Keratinocyte (primary cell): ENCODE data around the gene NTRK1. TPM values are rescaled to one million over a fixed set of nuclear protein-coding genes. Genes with fewer than 3 reads are reported as not detected.

Experiments
- DNase-seq: peaks from one replicate; pipeline ENCODE4 v3.0.0-alpha.2; 2011; ENCODE audit warnings: low read depth, missing footprints, low spot score
- FAIRE-seq: peaks from 2 replicates; lab custom pipeline; 2011; peaks lifted over from hg19 to GRCh38; lab: Jason Lieb, UNC
- H2AFZ ChIP-seq: 2 replicates; pipeline ENCODE4 v1.6.0; 2012; ENCODE audit warnings: low read length, control low read depth, inconsistent platforms; ENCODE audit not compliant: control insufficient read depth
- H3K27ac ChIP-seq: 2 replicates; pipeline ENCODE4 v1.5.1; 2011; ENCODE audit warnings: low read length; ENCODE audit not compliant: control insufficient read depth, insufficient read depth
- H3K27me3 ChIP-seq: 3 replicates; pipeline ENCODE4 v1.6.0; 2011; ENCODE audit warnings: low read length; ENCODE audit not compliant: control insufficient read depth, insufficient read depth; ENCODE audit errors: extremely low read depth
- H3K36me3 ChIP-seq, 2 experiments: 2 replicates in 1 of 2; 3 replicates in 1 of 2; pipeline ENCODE4 v1.5.1; 2011; ENCODE audit warnings: low read length in 2 of 2, mild to moderate bottlenecking in 1 of 2; ENCODE audit not compliant: control insufficient read depth in 2 of 2, insufficient read depth in 2 of 2; ENCODE audit errors: extremely low read depth in 1 of 2
- H3K4me1 ChIP-seq: 3 replicates; pipeline ENCODE4 v1.5.1; 2011; ENCODE audit warnings: low read length; ENCODE audit not compliant: control insufficient read depth, insufficient read depth; ENCODE audit errors: extremely low read depth
- H3K4me2 ChIP-seq: 3 replicates; pipeline ENCODE4 v1.6.0; 2011; ENCODE audit warnings: low read depth, low read length; ENCODE audit not compliant: control insufficient read depth, insufficient read depth; ENCODE audit errors: extremely low read depth
- H3K4me3 ChIP-seq, 3 experiments: fragments of 200-600 bp in 1 of 3; sonication (generic) in 1 of 3; 2 replicates in 2 of 3; 3 replicates in 1 of 3; pipeline ENCODE4 v1.5.1; 2011 to 2016; ENCODE audit warnings: low read length in 3 of 3, mild to moderate bottlenecking in 3 of 3, control low read depth in 2 of 3, inconsistent platforms in 1 of 3, low read depth in 1 of 3, mixed read lengths in 1 of 3, mixed run types in 1 of 3, moderate library complexity in 1 of 3; ENCODE audit not compliant: control insufficient read depth in 2 of 3, insufficient read depth in 2 of 3; ENCODE audit errors: extremely low read depth in 1 of 3
- H3K79me2 ChIP-seq: 2 replicates; pipeline ENCODE4 v1.6.0; 2012; ENCODE audit warnings: low read length; ENCODE audit not compliant: control insufficient read depth, insufficient read depth
- H3K9ac ChIP-seq: 3 replicates; pipeline ENCODE4 v1.6.0; 2011; ENCODE audit warnings: low read length; ENCODE audit not compliant: control insufficient read depth, insufficient read depth; ENCODE audit errors: extremely low read depth
- H3K9me1 ChIP-seq: 3 replicates; pipeline ENCODE4 v1.6.0; 2011; ENCODE audit warnings: low read length; ENCODE audit not compliant: control insufficient read depth, insufficient read depth; ENCODE audit errors: extremely low read depth
- H3K9me3 ChIP-seq: 2 replicates; pipeline ENCODE4 v1.5.1; 2012; ENCODE audit warnings: low read depth, low read length; ENCODE audit not compliant: control insufficient read depth
- H4K20me1 ChIP-seq: 3 replicates; pipeline ENCODE4 v1.6.0; 2011; ENCODE audit warnings: low read length; ENCODE audit not compliant: control insufficient read depth, insufficient read depth; ENCODE audit errors: extremely low read depth
- EZH2 ChIP-seq: IDR thresholded peaks from one replicate; pipeline ENCODE4 v1.6.1; 2012; ENCODE audit warnings: inconsistent platforms, mild to moderate bottlenecking, low read length, moderate library complexity
- dilution Hi-C: fragments of 300-500 bp; cut with MboI; formaldehyde crosslinking; loops from one replicate; pipeline ENCODE4 v1.7.0; 2020; ENCODE audit warnings: low sequenced_read_pairs; ENCODE audit not compliant: extremely low pct_ligation_motif_present
- polyA plus RNA-seq, 5 experiments: library from polyadenylated mRNA; depleted of rRNA in 3 of 5; stranded (reverse) in 3 of 5; stranded (forward) in 1 of 5; unstranded in 1 of 5; fragments of >200 nt; gene quantifications; 1 replicate in 1 of 5; 2 replicates in 3 of 5; 3 replicates in 1 of 5; pipeline versions ENCODE4 v1.2.1 to v1.2.3, GENCODE V29; 2011 to 2012; ENCODE audit warnings: missing spikeins in 2 of 5, low read depth in 1 of 5, low replicate concordance in 1 of 5
- TF ChIP-seq, protein P1 (sequence below), 3 experiments: IDR thresholded peaks in 1 of 3; conservative IDR thresholded peaks in 1 of 3; optimal IDR thresholded peaks in 1 of 3; 2 replicates in 2 of 3; 3 replicates in 1 of 3; pipeline versions ENCODE3 to v1.5.1; 2011; ENCODE audit warnings: low read length in 3 of 3, mild to moderate bottlenecking in 3 of 3, moderate library complexity in 2 of 3, control low read depth in 1 of 3, inconsistent platforms in 1 of 3; ENCODE audit not compliant: insufficient read depth in 2 of 3; ENCODE audit errors: extremely low read depth in 1 of 3

Gene NTRK1
- polyA plus RNA-seq, 1 donor (not counting 4 experiments of a cell fraction or from before 2014, with no cell fraction given) = 0.03 TPM

DNA sequence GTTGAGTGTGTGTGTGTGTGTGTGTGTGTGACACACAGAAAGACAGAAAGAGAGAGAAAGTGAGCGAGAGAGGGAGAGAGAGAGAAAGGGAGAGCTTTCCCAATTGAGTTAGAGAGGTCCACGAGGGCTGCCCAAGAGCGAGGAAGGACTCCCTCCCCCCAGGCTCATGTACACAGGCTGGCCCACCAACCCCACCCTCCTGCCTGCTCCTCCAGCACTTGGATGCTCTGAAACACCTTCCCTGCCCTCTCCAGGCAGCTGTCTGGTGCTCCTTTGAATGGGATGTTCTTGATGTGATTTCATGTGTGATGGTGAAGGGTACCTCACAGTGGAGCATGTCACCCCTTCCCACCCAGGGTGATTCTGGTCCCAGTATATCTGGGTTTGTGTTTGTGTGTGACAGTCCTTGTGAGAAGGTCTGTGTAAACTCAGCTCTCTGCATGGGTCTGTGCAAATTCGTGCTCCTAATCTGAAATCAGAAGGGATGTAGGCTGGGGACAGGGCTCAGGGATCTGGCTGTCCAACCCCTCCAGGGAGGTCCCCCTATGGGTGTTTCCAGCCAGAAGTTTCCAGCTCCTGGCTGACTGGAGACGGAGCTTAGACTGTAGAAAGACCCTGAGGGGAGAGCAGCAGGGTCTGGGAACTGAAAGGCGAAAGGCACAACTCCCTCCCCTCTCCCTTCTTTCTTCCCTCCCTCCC lies 26.1 kb downstream of the NTRK1 start:
- no peaks in the 10 kb centered on the region for H3K9me1 ChIP-seq
- no peaks in the 10 kb centered on the region for H3K4me1 ChIP-seq
- TF ChIP-seq, protein P1, sequence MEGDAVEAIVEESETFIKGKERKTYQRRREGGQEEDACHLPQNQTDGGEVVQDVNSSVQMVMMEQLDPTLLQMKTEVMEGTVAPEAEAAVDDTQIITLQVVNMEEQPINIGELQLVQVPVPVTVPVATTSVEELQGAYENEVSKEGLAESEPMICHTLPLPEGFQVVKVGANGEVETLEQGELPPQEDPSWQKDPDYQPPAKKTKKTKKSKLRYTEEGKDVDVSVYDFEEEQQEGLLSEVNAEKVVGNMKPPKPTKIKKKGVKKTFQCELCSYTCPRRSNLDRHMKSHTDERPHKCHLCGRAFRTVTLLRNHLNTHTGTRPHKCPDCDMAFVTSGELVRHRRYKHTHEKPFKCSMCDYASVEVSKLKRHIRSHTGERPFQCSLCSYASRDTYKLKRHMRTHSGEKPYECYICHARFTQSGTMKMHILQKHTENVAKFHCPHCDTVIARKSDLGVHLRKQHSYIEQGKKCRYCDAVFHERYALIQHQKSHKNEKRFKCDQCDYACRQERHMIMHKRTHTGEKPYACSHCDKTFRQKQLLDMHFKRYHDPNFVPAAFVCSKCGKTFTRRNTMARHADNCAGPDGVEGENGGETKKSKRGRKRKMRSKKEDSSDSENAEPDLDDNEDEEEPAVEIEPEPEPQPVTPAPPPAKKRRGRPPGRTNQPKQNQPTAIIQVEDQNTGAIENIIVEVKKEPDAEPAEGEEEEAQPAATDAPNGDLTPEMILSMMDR (optimal IDR thresholded peaks at IDR 0.05 in 1 of 3, IDR thresholded peaks at IDR 0.05 in 1 of 3, conservative IDR thresholded peaks at IDR 0.05 in 1 of 3; ENCODE audit: extremely low read depth in 1 of 3, insufficient read depth in 2 of 3, low read length in 3 of 3) = no peak
- no peak for TF ChIP-seq EZH2
- no peak overlapping the region for H3K4me3 ChIP-seq
- no peak overlapping the region for H2AFZ ChIP-seq
- FAIRE-seq (no peak), DNase-seq (no peak)
- H3K27ac ChIP-seq = no peak overlapping the region
- H3K27me3 ChIP-seq = peaks cover 42% of the 10 kb centered on the region
- no peaks in the 10 kb centered on the region for H3K9me3 ChIP-seq
- H3K9ac ChIP-seq = no peak overlapping the region
- H3K79me2 ChIP-seq = no peaks in the 10 kb centered on the region
- peaks cover 3% of the 10 kb centered on the region for H4K20me1 ChIP-seq
- dilution Hi-C loops = no loop called here
- no peaks in the 10 kb centered on the region for H3K36me3 ChIP-seq
- no peak overlapping the region for H3K4me2 ChIP-seq

DNA sequence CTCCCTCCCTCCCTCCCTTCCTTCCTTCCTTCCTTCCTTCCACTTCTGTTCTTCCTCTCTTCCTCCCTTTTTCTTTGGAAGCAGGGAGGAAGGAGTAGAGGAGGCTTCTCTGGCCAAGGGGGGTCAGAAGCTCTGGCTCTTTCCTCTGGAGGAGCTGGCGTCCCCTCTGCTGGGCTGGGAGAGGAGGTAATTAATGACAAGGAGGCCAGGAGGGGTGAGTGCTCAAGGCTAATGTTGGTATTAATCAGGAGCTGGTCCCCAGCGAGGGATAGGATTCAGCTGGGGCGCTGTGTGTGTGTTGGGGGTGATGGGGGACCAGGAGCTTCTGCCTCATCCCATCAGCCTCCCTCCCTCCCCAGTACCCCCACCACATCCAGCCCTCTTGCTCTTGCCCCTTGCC lies 26.7 kb downstream of the NTRK1 start:
- H3K36me3 ChIP-seq = no peaks in the 10 kb centered on the region
- dilution Hi-C loops = no loop called here
- no peak overlapping the region for H2AFZ ChIP-seq
- H3K9me3 ChIP-seq = no peaks in the 10 kb centered on the region
- TF ChIP-seq EZH2 = no peak
- TF ChIP-seq, protein P1 (optimal IDR thresholded peaks at IDR 0.05 in 1 of 3, IDR thresholded peaks at IDR 0.05 in 1 of 3, conservative IDR thresholded peaks at IDR 0.05 in 1 of 3; ENCODE audit: extremely low read depth in 1 of 3, insufficient read depth in 2 of 3, low read length in 3 of 3) = no peak
- no peaks in the 10 kb centered on the region for H3K9me1 ChIP-seq
- no peak for DNase-seq
- H3K4me1 ChIP-seq = peaks cover 4% of the 10 kb centered on the region
- no peak overlapping the region for H3K4me3 ChIP-seq
- H3K79me2 ChIP-seq = no peaks in the 10 kb centered on the region
- no peak overlapping the region for H3K9ac ChIP-seq
- H3K4me2 ChIP-seq = no peak overlapping the region
- peaks cover 37% of the 10 kb centered on the region for H3K27me3 ChIP-seq
- no peak for FAIRE-seq
- H3K27ac ChIP-seq = no peak overlapping the region
- H4K20me1 ChIP-seq = peaks cover 3% of the 10 kb centered on the region
